MM.1S (cell line): ENCODE measurements around the gene KCNB1.

ENCODE experiments used
- CTCF ChIP-seq: fragments of 300-600 bp; sonication (generic); IDR thresholded peaks from 2 replicates; pipeline ENCODE4 v1.5.1; 2016; ENCODE audit warnings: antibody characterized with exemption, low read length, mixed read lengths
- EZH2 ChIP-seq: fragments of 300-600 bp; sonication (generic); optimal IDR thresholded peaks from 2 replicates; pipeline ENCODE3; 2017; ENCODE audit warnings: low read depth, mild to moderate bottlenecking, antibody characterized with exemption, low read length, mixed read lengths

GRCh38 chr20:49470922-49471321, 11.5 kb downstream of the KCNB1 start:
- no peak for TF ChIP-seq CTCF
- TF ChIP-seq EZH2 = no peak
